GM20000 (cell line): Measurements from ENCODE around the gene S100P.
"Not testable (repeated sequence)": the region's sequence is repeated elsewhere in the genome, so short reads cannot be mapped to it uniquely, and the experiment has no call there.

Experiments used
- DNase-seq: peaks from one replicate; pipeline ENCODE4 v3.0.0; 2012; ENCODE audit warnings: low spot score
- CTCF ChIP-seq: IDR thresholded peaks from 2 replicates; pipeline ENCODE4 v1.5.1; 2012; ENCODE audit warnings: mild to moderate bottlenecking, control low read depth; ENCODE audit errors: extremely low read depth, missing control alignments

Gene S100P

GRCh38 chr4:6721121-6721520 is 27.4 kb downstream of the S100P start:
- no peak for TF ChIP-seq CTCF
- no peak for DNase-seq

GRCh38 chr4:6722891-6723290 is 29.2 kb downstream of the S100P start:
- DNase-seq, result no peak
- no peak for TF ChIP-seq CTCF

GRCh38 chr4:6723851-6724250 is 30.2 kb downstream of the S100P start:
- DNase-seq, result no peak
- TF ChIP-seq CTCF, result no peak

GRCh38 chr4:6724421-6725111 is 30.9 kb downstream of the S100P start:
- DNase-seq, result no peak

GRCh38 chr4:6725427-6725961 is 31.8 kb downstream of the S100P start:
- DNase-seq, result not testable (repeated sequence)

More at GRCh38 chr4:6724421-6725111, 30.9 kb downstream of the S100P start:
- TF ChIP-seq CTCF, result no peak

GRCh38 chr4:6727081-6727942 is 33.6 kb downstream of the S100P start:
- TF ChIP-seq CTCF, result no peak
- no peak for DNase-seq

- no peak for TF ChIP-seq CTCF
- DNase-seq, result no peak
Measured at GRCh38 chr4:6727943-6728250, 34.2 kb downstream of the S100P start.
